Neural progenitor cell (in vitro differentiated cells): ENCODE data around the gene SEC14L1.

ENCODE experiments used
- EZH2 ChIP-seq: fragments of 200-600 bp; sonication (generic); IDR thresholded peaks from 2 replicates; pipeline ENCODE4 v1.6.1; 2017; ENCODE audit warnings: antibody characterized with exemption, mild to moderate bottlenecking, moderate library complexity
- EZH2phosphoT487 ChIP-seq: fragments of 200-600 bp; sonication (generic); IDR thresholded peaks from 2 replicates; pipeline ENCODE4 v1.6.1; 2017; ENCODE audit warnings: antibody characterized with exemption
- TF ChIP-seq, protein P1 (sequence below): fragments of 200-600 bp; sonication (generic); IDR thresholded peaks from 2 replicates; pipeline ENCODE4 v1.5.1; 2017; ENCODE audit warnings: antibody characterized with exemption, mild to moderate bottlenecking

DNA sequence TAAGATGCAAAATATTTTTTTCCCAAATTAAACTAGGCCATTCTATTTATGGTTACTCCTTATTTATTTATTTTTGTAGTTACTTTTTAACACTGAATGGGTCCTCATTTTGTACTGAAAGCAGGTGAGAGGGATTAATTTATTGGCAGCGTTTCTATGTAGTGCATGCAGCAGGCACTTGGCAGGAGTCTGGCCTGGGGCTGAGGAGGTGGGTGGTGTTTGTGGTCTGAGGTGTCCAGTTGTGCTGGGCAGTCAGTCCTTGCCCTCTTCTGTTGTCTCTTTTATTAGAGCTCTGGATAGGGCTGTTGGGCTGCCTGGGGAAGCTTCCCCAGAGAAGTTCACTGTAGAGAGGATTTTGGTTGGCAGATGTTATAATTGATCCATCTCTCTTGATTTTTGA, 12.7 kb downstream of the SEC14L1 start:
- TF ChIP-seq, protein P1, sequence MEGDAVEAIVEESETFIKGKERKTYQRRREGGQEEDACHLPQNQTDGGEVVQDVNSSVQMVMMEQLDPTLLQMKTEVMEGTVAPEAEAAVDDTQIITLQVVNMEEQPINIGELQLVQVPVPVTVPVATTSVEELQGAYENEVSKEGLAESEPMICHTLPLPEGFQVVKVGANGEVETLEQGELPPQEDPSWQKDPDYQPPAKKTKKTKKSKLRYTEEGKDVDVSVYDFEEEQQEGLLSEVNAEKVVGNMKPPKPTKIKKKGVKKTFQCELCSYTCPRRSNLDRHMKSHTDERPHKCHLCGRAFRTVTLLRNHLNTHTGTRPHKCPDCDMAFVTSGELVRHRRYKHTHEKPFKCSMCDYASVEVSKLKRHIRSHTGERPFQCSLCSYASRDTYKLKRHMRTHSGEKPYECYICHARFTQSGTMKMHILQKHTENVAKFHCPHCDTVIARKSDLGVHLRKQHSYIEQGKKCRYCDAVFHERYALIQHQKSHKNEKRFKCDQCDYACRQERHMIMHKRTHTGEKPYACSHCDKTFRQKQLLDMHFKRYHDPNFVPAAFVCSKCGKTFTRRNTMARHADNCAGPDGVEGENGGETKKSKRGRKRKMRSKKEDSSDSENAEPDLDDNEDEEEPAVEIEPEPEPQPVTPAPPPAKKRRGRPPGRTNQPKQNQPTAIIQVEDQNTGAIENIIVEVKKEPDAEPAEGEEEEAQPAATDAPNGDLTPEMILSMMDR = no peak
- TF ChIP-seq EZH2 (no peak), EZH2phosphoT487 (no peak)
